HFF-Myc (cell line): Measurements from ENCODE around the gene SHKBP1.

Experiments used
- DNase-seq: peaks from one replicate; pipeline ENCODE4 v3.0.0-alpha.2; 2011; ENCODE audit warnings: low read depth; ENCODE audit errors: extremely low read depth
- H3K4me3 ChIP-seq: replicated peaks from 2 replicates; pipeline ENCODE4 v1.5.1; 2011; ENCODE audit warnings: low read depth, mild to moderate bottlenecking, control low read depth, low read length
- CTCF ChIP-seq: IDR thresholded peaks from 2 replicates; pipeline ENCODE4 v1.5.1; 2012; ENCODE audit warnings: mild to moderate bottlenecking, low read depth, low read length, control low read depth; ENCODE audit errors: missing control alignments

The SHKBP1 gene

GRCh38 chr19:40549007-40549708 is 27.5 kb upstream of the SHKBP1 start:
- no peak overlapping the region for H3K4me3 ChIP-seq
- TF ChIP-seq CTCF, result peak; percentile 37
- DNase-seq, result no peak

GRCh38 chr19:40550951-40551350 is 25.7 kb upstream of the SHKBP1 start:
- DNase-seq, result no peak
- no peak overlapping the region for H3K4me3 ChIP-seq
- no peak for TF ChIP-seq CTCF

- no peak overlapping the region for H3K4me3 ChIP-seq
- TF ChIP-seq CTCF, result no peak
- DNase-seq, result no peak
Measured at GRCh38 chr19:40552848-40553247, 23.8 kb upstream of the SHKBP1 start.

- no peak for DNase-seq
- no peak for TF ChIP-seq CTCF
- no peak overlapping the region for H3K4me3 ChIP-seq
Measured at GRCh38 chr19:40553885-40554857, 22.5 kb upstream of the SHKBP1 start.

GRCh38 chr19:40555978-40556689 is 20.5 kb upstream of the SHKBP1 start:
- TF ChIP-seq CTCF, result no peak
- H3K4me3 ChIP-seq, result no peak overlapping the region
- DNase-seq, result no peak

- no peak for TF ChIP-seq CTCF
- DNase-seq, result no peak
- no peak overlapping the region for H3K4me3 ChIP-seq
Measured at GRCh38 chr19:40556953-40557530, 19.6 kb upstream of the SHKBP1 start.
